Heart left ventricle (tissue), 13 donors: ENCODE data around the gene ATP2B1.

Source experiments
- POLR2A ChIP-seq, 2 donors: fragments of 450-650 bp; IDR thresholded peaks; one replicate each; pipeline ENCODE4 v1.6.1; 2017; ENCODE audit warnings: antibody characterized with exemption in 2 of 2, mild to moderate bottlenecking in 2 of 2, moderate library complexity in 2 of 2
- TF ChIP-seq, protein P1 (sequence below), 12 donors: fragments of 200-600 bp; sonication (generic) in 4 of 12; IDR thresholded peaks; one replicate each; pipeline versions ENCODE4 v1.5.0 to v1.8.0; 2018 to 2022; ENCODE audit warnings: antibody characterized with exemption in 12 of 12, mild to moderate bottlenecking in 5 of 12
- donor health status: ischemic (EF 13 %, LVEDD 7.1; RV severe dilation, severe dysfunction).
- donor health status: DM: no; HTN: yes; CAD: no.
- donor health status: DM: no; HTN: no; CAD: no.
- donor health status: ischemic (EF 25% LVEDD 6.9; RV normal size, moderate dysfunction).
- donor health status: ischemic (EF 25% LVEDD 5.7; RV mildly dilated, moderate dysfunction).
- donor health status: ischemic (EF 35%, LVEDD 5.7; RV mildly dilated, moderate dysfunction).
- donor health status: nonischemic (EF 11% LVEDD 7.7; RV severe dilation, severe dysfunction).
- donor health status: DM: yes; HTN: yes; CAD: no.
- donor health status: PGD.
- donor health status: ischemic (EF 29% LVEDD 5.4; RV normal size, mild dysfunction).
- donor health status: nonischemic (EF 23%, LVEDD 6.1; RV moderate dilation, normal function).

DNA sequence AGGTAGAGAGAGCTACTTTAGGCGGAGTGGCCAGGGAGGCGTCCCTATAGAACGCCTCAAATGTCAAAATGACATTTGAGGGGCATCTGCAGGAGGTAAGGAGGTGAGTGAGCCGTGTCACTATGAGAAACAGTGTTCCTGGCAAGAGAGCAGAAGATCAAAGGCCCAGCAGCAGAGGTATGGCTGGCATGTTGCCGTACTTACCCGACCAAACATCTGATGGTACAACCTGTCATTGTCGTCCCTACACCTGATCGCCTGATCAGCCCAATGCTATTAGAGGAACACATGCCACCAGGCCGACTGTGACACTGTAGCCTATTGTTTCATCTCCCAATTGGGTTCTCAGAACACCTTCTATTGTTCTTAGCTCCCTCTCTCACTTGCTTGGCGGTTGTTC, 148.9 kb downstream of the ATP2B1 start:
- TF ChIP-seq, protein P1, sequence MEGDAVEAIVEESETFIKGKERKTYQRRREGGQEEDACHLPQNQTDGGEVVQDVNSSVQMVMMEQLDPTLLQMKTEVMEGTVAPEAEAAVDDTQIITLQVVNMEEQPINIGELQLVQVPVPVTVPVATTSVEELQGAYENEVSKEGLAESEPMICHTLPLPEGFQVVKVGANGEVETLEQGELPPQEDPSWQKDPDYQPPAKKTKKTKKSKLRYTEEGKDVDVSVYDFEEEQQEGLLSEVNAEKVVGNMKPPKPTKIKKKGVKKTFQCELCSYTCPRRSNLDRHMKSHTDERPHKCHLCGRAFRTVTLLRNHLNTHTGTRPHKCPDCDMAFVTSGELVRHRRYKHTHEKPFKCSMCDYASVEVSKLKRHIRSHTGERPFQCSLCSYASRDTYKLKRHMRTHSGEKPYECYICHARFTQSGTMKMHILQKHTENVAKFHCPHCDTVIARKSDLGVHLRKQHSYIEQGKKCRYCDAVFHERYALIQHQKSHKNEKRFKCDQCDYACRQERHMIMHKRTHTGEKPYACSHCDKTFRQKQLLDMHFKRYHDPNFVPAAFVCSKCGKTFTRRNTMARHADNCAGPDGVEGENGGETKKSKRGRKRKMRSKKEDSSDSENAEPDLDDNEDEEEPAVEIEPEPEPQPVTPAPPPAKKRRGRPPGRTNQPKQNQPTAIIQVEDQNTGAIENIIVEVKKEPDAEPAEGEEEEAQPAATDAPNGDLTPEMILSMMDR (IDR thresholded peaks at IDR 0.05) = no peak
- TF ChIP-seq POLR2A (IDR thresholded peaks at IDR 0.05) = no peak
